GM12878 (cell line): ENCODE results near the gene CD96. TPM values are rescaled to one million over a fixed set of nuclear protein-coding genes. Genes with fewer than 3 reads are reported as not detected.

Experiments
- ATAC-seq: fragments of 200-7000 bp; cut with Tn5 transposase; 3 replicates; pipeline ENCODE4 v1.9.1; 2020; ENCODE audit warnings: mild to moderate bottlenecking, moderate library complexity
- BruUV-seq: library from RNA; stranded (reverse); fragments of 400-500 nt; replicated peaks from 2 replicates; lab custom pipeline; 2021; lab: Mats Ljungman, UMichigan
- CTCF ChIA-PET: fragments of 300-600 bp; sonication (Branson Sonifier 250); formaldehyde crosslinking; extraction: SDS; loops from one replicate; lab custom pipeline; 2021; ENCODE audit warnings: inconsistent platforms; lab: Yijun Ruan, JAX
- POLR2A ChIA-PET: fragments of 350-600 bp; formaldehyde crosslinking; extraction: SDS; loops from one replicate; lab custom pipeline; 2021; ENCODE audit warnings: inconsistent platforms; lab: Charles Lee
- RAD21 ChIA-PET: fragments of 300-600 bp; sonication (Branson Sonifier 250); formaldehyde crosslinking; loops from one replicate; lab custom pipeline; 2023; ENCODE audit warnings: antibody characterized with exemption; ENCODE audit not compliant: unreplicated experiment; lab: Charles Lee
- SMC1A ChIA-PET: fragments of 300-600 bp; sonication (Branson Sonifier 250); formaldehyde crosslinking; loops from one replicate; lab custom pipeline; 2023; ENCODE audit not compliant: unreplicated experiment, uncharacterized antibody; lab: Charles Lee
- DNase-seq: peaks from one replicate; pipeline ENCODE4 v3.0.0-alpha.2; 2011; ENCODE audit warnings: low read depth, low spot score
- FAIRE-seq: peaks from 3 replicates; lab custom pipeline; 2011; peaks lifted over from hg19 to GRCh38; lab: Jason Lieb, UNC
- H2AFZ ChIP-seq: 2 replicates; pipeline ENCODE4 v1.6.0; 2011; ENCODE audit warnings: low read depth, low read length, control low read depth; ENCODE audit not compliant: control insufficient read depth
- H3K27ac ChIP-seq: 2 replicates; pipeline ENCODE4 v1.5.1; 2011; ENCODE audit warnings: control low read depth; ENCODE audit not compliant: control insufficient read depth, insufficient read depth
- H3K27me3 ChIP-seq, 2 experiments: replicated peaks in 1 of 2; 2 replicates each; pipeline versions ENCODE4 v1.6.0 to v1.6.1; 2011; ENCODE audit warnings: low read length in 1 of 2; ENCODE audit not compliant: control insufficient read depth in 2 of 2, insufficient read depth in 2 of 2
- H3K36me3 ChIP-seq, 2 experiments: 2 replicates each; pipeline ENCODE4 v1.5.1; 2011; ENCODE audit warnings: low read length in 1 of 2; ENCODE audit not compliant: control insufficient read depth in 2 of 2, insufficient read depth in 2 of 2
- H3K4me1 ChIP-seq: 2 replicates; pipeline ENCODE4 v1.6.1; 2011; ENCODE audit warnings: mild to moderate bottlenecking, low read length, moderate library complexity, mixed read lengths; ENCODE audit not compliant: control insufficient read depth, insufficient read depth
- H3K4me2 ChIP-seq: 2 replicates; pipeline ENCODE4 v1.6.0; 2011; ENCODE audit warnings: control low read depth; ENCODE audit not compliant: control insufficient read depth, insufficient read depth
- H3K4me3 ChIP-seq: fragments of 200-600 bp; sonication (generic); 2 replicates; pipeline ENCODE4 v1.5.1; 2016
- H3K79me2 ChIP-seq: 2 replicates; pipeline ENCODE4 v1.6.0; 2011; ENCODE audit warnings: low read length; ENCODE audit not compliant: control insufficient read depth, insufficient read depth
- H3K9ac ChIP-seq: 2 replicates; pipeline ENCODE4 v1.8.0; 2011; ENCODE audit warnings: low read length, control low read depth, mixed read lengths; ENCODE audit not compliant: control insufficient read depth, insufficient read depth
- H3K9me3 ChIP-seq: replicated peaks from 3 replicates; pipeline ENCODE4 v1.5.1; 2011; ENCODE audit warnings: mild to moderate bottlenecking, low read length; ENCODE audit not compliant: control insufficient read depth, insufficient read depth
- H4K20me1 ChIP-seq: 2 replicates; pipeline ENCODE4 v1.6.0; 2011; ENCODE audit not compliant: control insufficient read depth, insufficient read depth
- CEBPB ChIP-seq, 2 experiments: fragments of 150-350 bp in 1 of 2; IDR thresholded peaks; 2 replicates each; pipeline ENCODE4 v1.6.1; 2012 to 2014; ENCODE audit warnings: low read depth in 2 of 2, low read length in 2 of 2, borderline replicate concordance in 1 of 2, inconsistent platforms in 1 of 2
- CHD1 ChIP-seq: IDR thresholded peaks from 2 replicates; pipeline ENCODE4 v1.6.1; 2012; ENCODE audit warnings: low read depth, low read length, improper control_type of control experiment
- CREB1 ChIP-seq: IDR thresholded peaks from 2 replicates; pipeline ENCODE4 v1.6.1; 2012; ENCODE audit warnings: low read depth, mild to moderate bottlenecking, inconsistent platforms
- NR2C2 ChIP-seq: IDR thresholded peaks from 2 replicates; pipeline ENCODE4 v1.6.1; 2011; ENCODE audit warnings: borderline replicate concordance, low read depth; ENCODE audit not compliant: control insufficient read depth, insufficient read length
- POLR2AphosphoS2 ChIP-seq: IDR thresholded peaks from 2 replicates; pipeline ENCODE4 v1.6.1; 2011; ENCODE audit warnings: low read depth, mild to moderate bottlenecking, low read length, improper control_type of control experiment, moderate library complexity
- RBBP5 ChIP-seq: fragments of 200-600 bp; sonication (generic); conservative IDR thresholded peaks from 2 replicates; pipeline ENCODE4 v1.6.1; 2016
- ZSCAN29 ChIP-seq: fragments of 450-650 bp; IDR thresholded peaks from 2 replicates; pipeline ENCODE4 v1.6.1; 2017; ENCODE audit warnings: mild to moderate bottlenecking, moderate library complexity
- WGBS: methylation state at CpG from one replicate; pipeline ENCODE4 v1.1.6; 2016; ENCODE audit warnings: low lambda C conversion rate; ENCODE audit not compliant: insufficient replicate concordance, insufficient coverage; ENCODE audit errors: missing lambda C conversion rate; 5-methylcytosine and 5-hydroxymethylcytosine counted together
- in situ Hi-C: fragments of 300-500 bp; cut with MboI; formaldehyde crosslinking; loops from 9 replicates; pipeline ENCODE4 v1.14.3; 2018; ENCODE audit warnings: mixed read lengths
- intact Hi-C: fragments of 100-400 bp; cut with micrococcal nuclease; formaldehyde crosslinking; loops from one replicate; pipeline ENCODE4 v1.14.2; 2022; ENCODE audit not compliant: unreplicated experiment
- polyA plus RNA-seq, 11 experiments: library from polyadenylated mRNA; depleted of rRNA in 4 of 11; unstranded in 6 of 11; stranded (reverse) in 5 of 11; fragments of >200 nt; fragmentation: Nextera tagmentation in 4 of 11; fragmentation: Illumina TruSeq in 1 of 11; extraction: Ambion mirVana in 4 of 11; extraction: Trizol in 1 of 11; gene quantifications; 1 replicate in 1 of 11; 2 replicates in 10 of 11; pipeline versions ENCODE4 v1.2.1 to v1.2.3, GENCODE V29; 2011 to 2016; ENCODE audit warnings: inconsistent platforms in 2 of 11, missing spikeins in 2 of 11, low read depth in 1 of 11
- total RNA-seq, 4 experiments: library from RNA; depleted of rRNA in 3 of 4; stranded (reverse); fragments of >200 nt in 3 of 4; fragmentation: Illumina TruSeq in 1 of 4; extraction: Trizol in 1 of 4; gene quantifications; 2 replicates each; pipeline versions ENCODE4 v1.2.1 to v1.2.3, GENCODE V29; 2013 to 2021
- TF ChIP-seq, protein P1 (sequence below): fragments of 450-650 bp; conservative IDR thresholded peaks from 2 replicates; pipeline ENCODE4 v1.6.1; 2017; ENCODE audit warnings: mild to moderate bottlenecking, moderate library complexity

CD96 gene
- total and polyA plus RNA-seq, 10 of the 15 experiments (the other 5 are each of a cell fraction or from before 2014, with no cell fraction given) = 0.13 to 10.1 (median 0.47) TPM

DNA sequence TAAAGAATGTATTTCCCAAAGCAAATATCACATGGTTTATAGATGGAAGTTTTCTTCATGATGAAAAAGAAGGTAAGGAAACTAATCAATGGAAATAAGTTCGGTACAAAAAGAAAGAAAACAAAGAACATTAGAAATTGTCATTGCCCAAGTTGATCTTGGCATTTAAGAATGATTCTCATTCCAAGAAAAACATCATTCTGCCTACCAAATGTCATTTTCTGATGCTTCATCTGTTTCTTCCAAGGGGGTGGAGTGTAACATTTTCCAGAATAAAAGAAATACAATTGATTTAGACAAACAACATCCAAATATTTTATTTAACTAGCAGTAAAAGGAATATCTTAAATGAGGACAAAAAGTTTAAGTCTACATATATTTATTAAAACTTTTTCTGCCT, 56.1 kb downstream of the CD96 start:
- no peak for FAIRE-seq
- ChIA-PET CTCF (interaction anchor here (1.3 kb wide), 1 partner anchor 18 kb away, joined by 3 read pairs; no protein-coding TSS in a partner anchor), SMC1A (no interaction called here), RAD21 (interaction anchor here (1.2 kb wide), 1 partner anchor 118 kb away, joined by 3 read pairs; no protein-coding TSS in a partner anchor)
- no peaks in the 10 kb centered on the region for H3K27me3 ChIP-seq
- WGBS = 45% methylated on average over 1 of the region's 1 CpG
- in situ Hi-C loops = no loop called here
- H3K36me3 ChIP-seq = no peaks in the 10 kb centered on the region
- no peak overlapping the region for H2AFZ ChIP-seq
- BruUV-seq = no TSS peak
- H3K79me2 ChIP-seq = no peaks in the 10 kb centered on the region
- TF ChIP-seq ZSCAN29 (no peak), CEBPB (IDR thresholded peaks at IDR 0.05; ENCODE audit: borderline replicate concordance in 1 of 2, low read depth in 2 of 2, low read length in 2 of 2) (no peak), RBBP5 (no peak), CHD1 (no peak), NR2C2 (no peak), POLR2AphosphoS2 (no peak), CREB1 (no peak)
- TF ChIP-seq, protein P1, sequence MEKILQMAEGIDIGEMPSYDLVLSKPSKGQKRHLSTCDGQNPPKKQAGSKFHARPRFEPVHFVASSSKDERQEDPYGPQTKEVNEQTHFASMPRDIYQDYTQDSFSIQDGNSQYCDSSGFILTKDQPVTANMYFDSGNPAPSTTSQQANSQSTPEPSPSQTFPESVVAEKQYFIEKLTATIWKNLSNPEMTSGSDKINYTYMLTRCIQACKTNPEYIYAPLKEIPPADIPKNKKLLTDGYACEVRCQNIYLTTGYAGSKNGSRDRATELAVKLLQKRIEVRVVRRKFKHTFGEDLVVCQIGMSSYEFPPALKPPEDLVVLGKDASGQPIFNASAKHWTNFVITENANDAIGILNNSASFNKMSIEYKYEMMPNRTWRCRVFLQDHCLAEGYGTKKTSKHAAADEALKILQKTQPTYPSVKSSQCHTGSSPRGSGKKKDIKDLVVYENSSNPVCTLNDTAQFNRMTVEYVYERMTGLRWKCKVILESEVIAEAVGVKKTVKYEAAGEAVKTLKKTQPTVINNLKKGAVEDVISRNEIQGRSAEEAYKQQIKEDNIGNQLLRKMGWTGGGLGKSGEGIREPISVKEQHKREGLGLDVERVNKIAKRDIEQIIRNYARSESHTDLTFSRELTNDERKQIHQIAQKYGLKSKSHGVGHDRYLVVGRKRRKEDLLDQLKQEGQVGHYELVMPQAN = no peak
- TF ChIP-seq, all 136 proteins: peak for 0
- H3K4me3 ChIP-seq = no peak overlapping the region
- H3K27ac ChIP-seq = no peak overlapping the region
- no peak overlapping the region for H3K9ac ChIP-seq
- POLR2A ChIA-PET = no interaction called here
- H3K4me2 ChIP-seq = no peak overlapping the region
- H3K9me3 ChIP-seq = no peaks in the 10 kb centered on the region
- H3K4me1 ChIP-seq = no peaks in the 10 kb centered on the region
- no peak for ATAC-seq
- no peaks in the 10 kb centered on the region for H4K20me1 ChIP-seq
- intact Hi-C loops = no loop called here
- no peak for DNase-seq
